Hypothalamus (tissue), 51 donors: ENCODE measurements around the gene ARHGAP24.
A peak's percentile ranks its signal among the peaks of the same experiment; 100 is the strongest.
"Not testable (repeated sequence)": the region's sequence is repeated elsewhere in the genome, so short reads cannot be mapped to it uniquely, and the experiment has no call there.

ENCODE experiments used
- DNase-seq, 51 donors: peaks; one replicate each; lab custom pipeline; 2025; lab: John Stamatoyannopoulos, UW

ARHGAP24 gene

DNA sequence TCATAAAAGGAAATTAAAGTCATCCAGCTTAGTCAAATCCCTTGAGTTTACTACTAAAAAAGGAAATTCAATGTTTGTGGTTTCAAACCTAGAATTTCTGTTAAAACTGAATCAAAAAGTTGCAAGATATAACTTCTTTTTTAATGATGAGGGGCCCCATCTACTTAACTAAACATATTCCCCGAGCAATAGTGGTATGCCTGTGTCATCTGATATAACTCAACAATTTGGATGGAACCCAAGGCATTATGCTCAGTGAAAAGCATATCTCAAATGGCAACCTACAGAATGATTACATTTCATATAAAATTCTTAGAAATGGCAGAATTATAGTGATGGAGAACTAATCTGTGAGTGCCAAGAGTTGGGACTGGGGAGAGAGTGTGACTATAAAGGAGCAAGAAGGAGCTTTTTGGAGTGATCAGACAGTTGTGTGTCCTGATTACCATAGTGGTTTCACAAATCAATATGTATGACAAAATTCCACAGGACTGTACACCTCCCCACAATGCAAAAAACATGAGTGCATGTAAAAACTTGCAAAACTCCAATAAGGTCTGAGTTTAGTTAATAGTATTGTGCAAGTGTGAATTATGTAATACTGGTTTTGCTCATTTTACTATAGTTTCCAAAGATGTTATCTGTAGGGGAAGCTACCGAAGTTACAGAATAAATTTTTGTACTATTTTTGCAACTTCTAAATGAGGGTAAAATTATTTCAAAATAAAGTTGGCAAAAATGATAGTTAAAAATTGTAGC lies 323.2 kb downstream of the ARHGAP24 start:
- no peak for DNase-seq

DNA sequence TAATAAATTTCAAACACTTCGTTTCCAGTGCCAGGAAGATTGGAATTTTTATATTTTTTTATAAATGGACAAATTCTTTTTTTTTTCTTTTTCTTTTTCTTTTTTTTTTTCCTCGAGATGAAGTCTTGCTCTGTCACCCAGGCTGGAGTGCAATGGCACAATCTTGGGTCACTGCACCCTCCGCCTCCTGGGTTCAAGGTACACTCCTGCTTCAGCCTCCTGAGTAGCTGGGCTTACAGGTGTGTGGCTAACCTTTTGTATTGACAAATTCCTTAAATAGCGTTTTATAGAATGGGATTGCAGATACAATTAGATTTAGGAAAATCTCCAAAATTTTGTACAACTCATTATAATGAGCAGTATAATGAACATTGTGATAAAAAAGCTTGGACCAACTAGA lies 328.9 kb downstream of the ARHGAP24 start:
- no peak for DNase-seq

DNA sequence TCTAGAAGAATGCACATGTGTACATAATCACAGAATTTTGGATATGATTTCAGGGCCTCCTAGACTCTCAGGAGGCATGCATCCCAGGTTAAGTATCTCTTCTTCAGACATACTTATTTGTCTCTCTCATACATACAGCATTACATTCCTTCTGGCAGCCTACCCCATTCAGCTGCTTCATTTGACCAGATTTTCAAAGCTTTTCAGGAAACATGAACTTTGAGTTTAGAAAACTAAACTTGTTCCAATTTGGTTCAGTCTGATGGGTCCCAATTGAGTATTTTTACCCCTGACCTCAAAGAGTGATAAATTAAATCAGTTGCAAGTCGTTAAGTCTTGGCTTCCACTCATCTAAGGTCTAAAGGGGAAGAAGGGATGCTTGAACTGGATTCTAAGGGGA lies 330.9 kb downstream of the ARHGAP24 start:
- DNase-seq, result no peak

DNA sequence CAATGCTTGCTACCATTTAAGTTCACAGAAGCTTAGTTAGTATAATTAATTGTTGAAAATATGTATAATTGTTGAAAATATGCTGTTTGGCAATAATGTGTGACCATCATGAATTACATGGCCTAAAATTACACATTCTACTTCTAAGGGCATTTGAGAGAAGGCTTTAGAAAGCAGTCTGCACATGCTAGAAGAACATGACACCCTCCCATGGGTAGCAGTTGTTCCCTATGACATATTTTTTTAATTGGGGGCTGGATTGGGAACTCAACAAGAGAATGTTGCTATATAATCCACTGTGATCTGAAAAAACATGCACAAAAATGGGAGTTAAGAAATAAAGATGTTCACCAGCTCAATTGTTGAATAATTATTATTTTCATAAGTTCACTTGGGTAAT lies 331.4 kb downstream of the ARHGAP24 start:
- DNase-seq, result no peak

DNA sequence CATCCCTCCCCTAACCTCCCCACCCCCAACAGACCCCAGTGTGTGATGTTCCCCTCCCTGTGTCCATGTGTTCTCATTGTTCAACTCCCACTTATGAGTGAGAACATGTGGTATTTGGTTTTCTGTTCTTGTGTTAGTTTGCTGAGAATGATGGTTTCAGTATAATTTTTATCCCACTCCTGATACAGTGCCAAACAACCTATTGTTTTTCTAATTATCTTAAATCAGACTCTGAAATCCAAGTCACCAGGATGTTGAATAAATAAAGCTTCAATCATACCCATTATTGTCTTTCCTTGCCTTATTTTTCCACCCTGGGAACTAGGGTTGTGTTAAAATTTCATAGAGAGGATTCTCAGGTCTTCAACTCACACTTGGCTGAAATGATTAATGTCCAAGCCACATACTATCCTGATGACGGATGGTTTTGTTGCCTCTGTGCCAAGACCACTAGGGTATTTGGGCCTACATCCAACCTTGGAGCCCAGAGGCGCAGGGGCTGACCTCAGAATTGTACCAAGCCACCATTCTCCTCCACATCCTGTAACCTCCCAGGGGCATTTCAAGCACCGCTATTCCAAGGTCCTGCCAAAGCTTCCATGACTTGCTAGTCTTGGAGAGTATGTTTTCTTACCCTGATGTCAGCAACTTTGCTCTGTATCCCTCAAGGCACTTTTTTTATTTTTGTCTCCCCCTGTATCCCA lies 332.4 kb downstream of the ARHGAP24 start:
- DNase-seq, result no peak

DNA sequence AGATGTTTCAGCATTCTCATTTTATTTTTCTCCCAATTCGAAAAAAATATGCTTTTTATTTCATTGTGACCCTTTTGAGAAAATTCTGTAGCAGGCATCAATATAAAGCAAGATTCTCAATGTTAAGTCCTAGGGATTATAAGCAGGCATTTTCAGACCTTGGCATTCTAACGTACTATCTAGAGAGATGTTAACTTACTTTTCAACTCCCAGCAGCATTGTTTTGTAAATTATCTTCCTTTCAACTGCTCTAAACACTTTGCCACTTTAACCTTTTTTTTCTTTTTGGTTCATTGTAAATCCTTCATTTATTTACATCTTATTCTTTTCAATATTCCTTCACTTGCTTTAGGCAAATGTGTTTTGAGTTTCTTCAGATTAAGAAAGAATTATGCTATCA lies 333.2 kb downstream of the ARHGAP24 start:
- DNase-seq, result no peak

DNA sequence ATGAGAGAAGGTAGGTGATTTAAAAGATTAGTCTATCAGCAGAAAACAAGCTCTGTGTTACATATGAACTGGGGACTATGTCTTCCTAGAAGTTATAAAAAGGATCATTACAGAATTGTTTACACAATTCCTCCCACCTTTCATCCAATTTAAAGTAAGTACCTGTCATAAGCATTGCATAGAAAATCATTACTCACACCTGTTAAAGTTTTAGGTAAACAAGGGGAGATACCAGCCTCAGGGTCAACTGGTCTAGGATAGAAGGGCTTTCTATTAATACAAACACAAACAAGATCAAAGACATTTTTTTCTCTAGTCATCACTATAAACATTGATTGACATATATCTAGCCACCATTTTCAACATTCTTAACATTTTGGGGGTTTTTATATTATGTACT lies 333.9 kb downstream of the ARHGAP24 start:
- DNase-seq, result no peak

DNA sequence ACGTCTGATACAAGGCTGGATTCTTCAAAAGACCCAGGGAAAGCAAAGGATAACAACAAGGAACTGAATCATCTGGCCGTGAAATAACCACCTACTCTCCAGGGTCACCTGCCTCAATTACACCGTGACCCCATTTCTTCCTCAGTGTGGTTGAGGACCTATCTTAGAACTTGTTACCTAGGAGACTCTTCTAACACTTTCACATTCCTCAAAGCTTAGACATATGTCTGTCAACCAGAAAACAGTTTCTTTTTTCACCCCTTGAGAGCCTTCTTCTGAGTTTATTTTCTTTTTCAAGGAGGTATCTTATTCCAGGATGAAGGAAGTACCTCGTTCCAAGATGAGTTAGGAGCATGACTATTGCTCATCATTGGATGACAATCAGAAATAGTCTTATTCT lies 337.8 kb downstream of the ARHGAP24 start:
- no peak for DNase-seq

DNA sequence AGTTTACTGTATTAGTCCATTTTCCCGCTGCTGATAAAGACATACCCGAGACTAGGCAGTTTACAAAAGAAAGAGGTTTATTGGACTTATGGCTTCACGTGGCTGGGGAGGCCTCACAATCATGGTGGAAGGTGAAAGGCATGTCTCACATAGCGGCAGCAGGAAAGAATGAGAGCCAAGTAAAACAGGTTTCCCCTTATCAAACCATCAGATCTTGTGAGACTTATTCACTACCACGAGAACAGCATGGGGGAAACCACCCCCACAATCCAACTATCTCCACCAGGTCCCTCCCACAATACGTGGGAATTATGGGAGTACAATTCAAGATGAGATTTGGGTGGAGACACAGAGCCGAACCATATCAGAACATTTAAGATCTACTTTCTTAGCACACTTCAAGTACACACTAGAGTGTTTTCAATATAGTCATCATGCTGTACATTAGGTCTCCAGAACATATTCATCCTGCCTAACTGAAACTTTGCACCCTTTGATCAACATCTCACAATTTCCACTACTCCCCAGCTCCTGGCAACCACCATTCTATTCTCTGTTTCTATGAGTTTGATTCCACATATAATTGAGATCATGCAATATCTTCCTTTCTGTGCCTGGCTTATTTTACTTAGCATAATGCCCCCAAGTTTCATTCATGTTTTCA lies 341.0 kb downstream of the ARHGAP24 start:
- no peak for DNase-seq

DNA sequence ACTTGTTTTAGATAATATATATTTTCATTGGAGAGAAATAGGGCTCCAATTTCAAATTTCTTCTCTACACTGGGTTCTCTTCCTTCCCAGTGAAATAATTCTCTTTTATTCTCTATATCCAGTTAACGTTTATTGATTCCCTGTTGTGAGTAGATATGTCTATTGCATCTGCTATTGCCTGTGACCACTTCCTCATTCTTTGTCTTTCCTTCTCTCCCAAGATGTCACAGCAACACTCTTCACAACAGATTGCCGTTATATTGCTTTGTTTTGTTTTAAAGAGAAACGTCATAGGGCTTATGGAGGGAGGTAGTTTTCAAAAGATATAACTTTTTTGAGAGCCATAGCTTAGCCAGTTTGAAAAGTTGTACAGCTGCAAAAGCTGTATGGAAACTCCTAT lies 343.8 kb downstream of the ARHGAP24 start:
- DNase-seq, result no peak

DNA sequence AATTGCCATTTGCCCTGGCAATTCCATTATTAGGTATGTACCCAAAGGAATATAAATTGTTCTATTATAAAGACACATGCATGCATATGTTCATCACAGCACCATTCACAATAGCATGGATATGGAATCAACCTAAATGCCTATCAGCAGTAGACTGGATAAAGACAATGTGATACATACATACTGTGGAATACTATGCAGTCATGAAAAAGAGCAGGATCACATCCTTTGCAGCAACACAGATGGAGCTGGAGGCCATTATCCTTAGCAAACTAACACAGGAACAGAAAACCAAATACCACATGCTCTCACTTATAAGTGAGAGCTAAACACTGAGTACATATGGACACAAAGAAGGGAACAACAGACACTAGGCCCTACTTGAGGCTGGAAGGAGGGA lies 345.2 kb downstream of the ARHGAP24 start:
- DNase-seq, result not testable (repeated sequence)

DNA sequence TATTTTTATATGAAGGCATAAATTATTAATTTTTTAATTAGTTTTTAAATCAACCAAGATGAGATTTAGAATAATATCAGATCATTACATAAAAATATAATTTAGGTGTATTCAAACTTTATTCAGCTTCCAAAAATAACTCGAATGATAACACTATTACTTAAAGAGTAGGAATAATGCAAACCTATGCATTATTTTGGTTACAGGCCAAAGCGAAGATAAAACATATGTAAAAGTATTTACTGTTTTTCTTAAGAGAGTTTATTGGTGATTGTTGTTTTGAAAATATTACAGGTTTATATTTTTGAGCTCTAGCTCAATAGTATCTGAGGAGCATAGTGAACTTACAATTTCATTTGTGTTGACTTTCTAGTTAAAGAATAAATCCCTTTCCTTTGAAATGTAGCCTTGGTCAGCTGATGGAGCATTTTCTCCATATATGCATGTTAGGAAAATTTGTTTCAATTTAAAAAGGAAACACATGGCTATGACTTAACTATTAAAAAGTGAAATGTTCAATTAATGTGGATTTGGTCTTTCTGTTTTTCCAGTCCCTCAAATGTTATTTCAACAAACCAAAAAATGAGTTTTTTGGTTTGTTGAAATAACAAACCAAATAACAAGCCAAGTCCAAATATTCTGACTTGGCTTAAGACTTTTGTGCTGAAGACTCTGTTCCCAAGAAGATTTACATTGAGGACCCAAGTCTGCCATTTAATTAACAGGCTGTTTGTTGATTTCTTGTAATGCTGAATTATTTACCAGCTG lies 346.9 kb downstream of the ARHGAP24 start:
- DNase-seq, result no peak

DNA sequence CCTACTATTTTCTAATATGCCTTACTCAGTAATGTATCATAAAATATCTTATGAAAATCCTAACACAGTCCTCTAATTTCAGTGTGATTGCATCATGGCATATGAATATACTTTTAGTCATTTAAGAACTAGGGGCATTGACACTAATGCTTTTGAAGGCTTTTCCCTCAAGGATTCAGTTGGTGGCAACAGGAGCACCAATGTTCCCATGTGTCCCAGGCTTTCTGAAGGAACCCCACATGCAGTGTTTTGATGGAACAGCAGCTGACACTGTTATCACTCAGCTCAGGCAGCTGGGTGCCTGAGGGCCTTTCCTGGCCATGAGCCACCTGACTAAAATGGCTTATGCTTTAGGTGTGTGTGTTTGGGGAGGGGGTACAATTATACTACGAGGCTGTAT lies 348.3 kb downstream of the ARHGAP24 start:
- no peak for DNase-seq

DNA sequence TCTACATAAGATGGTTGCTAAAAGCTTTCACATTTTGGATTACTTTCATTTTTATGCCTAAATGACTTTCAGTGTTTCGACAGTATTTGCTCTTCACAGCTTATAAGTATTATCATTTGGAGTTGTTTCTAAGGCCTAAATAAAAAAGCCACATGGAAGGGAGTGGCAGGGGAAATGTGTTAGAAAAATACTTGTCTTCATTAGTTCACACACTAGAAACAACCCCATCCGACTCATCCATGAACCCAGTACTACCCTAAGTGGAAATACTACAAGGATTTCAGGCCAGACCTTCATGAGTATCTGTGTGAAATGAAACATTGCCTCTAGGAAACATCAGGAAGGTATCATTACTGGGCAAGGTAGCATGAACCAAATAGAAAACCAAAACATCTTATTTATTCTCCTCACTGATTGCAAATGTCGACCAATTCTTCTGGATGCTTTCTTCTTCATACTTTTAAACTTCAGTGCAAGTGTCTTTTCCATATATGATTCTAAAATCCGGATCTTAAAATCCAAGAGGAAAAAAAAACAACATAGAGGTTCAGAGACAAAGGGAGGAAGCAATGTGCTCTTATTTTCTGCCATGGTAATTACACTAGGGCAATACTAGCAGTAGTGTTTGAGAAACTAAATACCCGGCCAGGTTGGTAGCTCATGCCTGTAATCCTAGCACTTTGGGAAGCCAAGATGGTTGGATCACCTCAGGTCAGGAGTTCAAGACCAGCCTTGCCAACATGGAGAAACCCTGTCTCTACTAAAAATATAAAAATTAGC lies 349.4 kb downstream of the ARHGAP24 start:
- no peak for DNase-seq

DNA sequence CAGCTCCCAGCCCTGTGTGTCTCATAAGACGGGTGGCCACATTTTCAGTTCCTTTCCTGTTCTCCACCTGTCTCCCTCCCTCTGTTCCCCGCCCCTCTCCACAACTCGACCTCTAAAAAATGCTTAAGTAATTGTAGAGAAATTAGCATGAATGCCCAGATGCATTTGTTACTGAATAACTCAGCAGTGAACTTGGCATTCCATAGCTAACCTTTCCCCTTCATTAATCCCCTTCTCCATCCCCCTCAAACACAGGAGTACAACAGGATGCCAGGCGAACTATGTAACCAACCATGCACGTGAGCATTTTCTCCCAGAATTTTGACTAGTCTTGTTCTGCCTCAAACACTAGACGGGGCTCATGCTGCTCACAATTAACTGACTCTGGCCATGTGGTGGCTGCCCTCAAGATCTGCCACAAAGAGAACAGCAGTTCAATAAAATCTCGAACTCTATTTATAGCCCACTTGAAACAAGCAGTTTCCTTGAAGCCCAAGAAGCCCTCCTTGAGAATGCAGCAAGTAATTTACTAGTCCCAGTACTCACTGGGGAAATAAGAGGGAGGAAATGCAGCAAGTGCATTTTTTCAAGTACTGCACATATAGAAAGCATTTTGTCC lies 351.2 kb downstream of the ARHGAP24 start:
- DNase-seq, result peak in 11 of 51 donors; percentile 1 to 27 (median 4)

DNA sequence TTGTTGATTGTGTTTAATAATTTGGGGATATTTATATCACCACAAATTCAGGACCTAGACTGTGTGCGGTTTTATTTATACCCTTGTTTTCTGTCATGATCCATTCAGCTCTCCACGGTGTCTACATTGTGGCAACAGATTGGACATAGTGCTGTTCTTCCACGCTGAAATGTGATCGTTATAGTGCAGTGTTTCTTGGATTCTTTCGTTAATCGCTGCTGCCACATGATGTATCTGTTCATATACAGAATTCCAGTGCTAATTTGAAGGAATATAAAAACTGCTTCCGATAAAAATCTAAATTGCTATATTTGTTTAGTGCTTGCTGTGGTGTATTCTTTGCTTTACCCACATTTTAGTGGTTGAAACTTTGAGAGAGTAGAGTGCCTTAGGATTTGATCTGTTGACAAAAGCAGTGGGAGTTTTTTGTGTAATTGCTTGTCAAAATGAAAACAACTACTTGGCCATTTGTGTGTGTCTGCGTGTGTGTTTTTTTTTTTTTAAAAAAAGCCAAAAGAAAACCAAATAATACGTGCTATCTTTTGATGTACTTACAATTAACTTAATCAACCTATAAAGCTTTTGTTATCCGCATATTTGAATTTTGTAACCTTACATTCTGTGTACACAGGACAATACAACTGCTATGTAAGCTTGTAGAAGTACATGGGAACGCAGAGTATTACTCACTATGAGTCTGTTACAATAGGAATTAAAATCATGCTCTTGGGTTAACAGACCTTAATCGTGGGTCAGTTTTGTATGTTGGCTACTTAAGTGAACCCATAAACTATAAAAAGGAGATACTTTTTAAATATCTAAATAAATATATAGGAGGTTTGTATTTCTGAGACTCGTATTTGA lies 353.3 kb downstream of the ARHGAP24 start:
- no peak for DNase-seq

DNA sequence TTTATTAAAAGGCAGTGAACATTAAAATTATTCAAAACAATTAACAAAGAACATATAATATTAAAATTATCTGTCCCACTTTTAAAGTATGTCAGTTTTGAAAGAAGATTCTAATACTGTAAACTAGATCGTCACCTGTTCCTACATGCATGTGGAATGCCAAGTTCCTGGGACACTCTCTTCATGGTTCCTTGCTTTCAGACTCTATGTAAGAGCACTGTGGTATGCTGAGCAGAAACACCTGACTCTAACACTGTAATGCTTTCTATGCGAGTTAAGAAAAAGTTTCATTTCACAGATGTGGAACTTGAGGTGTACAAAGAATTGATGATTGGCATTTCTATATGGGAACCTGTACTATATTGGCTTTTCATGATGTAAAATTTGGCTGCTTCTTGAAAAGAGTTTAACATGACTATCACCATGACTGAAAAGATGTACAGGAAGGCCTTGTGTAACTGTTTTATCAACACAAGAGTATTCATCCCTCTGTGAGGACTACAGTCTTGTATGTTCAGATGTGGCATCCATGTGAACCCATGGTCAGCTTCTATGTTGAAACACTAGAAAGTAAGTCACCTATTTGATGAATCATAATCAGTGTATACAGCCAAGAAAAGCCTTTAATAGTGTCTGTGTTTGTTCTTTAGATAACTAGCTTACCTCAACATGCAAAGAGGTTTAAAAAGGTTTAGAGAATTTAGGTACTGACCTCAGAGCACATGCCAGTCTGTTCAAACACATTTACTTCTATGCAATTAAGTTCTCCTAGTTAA lies 354.5 kb downstream of the ARHGAP24 start:
- DNase-seq, result no peak

DNA sequence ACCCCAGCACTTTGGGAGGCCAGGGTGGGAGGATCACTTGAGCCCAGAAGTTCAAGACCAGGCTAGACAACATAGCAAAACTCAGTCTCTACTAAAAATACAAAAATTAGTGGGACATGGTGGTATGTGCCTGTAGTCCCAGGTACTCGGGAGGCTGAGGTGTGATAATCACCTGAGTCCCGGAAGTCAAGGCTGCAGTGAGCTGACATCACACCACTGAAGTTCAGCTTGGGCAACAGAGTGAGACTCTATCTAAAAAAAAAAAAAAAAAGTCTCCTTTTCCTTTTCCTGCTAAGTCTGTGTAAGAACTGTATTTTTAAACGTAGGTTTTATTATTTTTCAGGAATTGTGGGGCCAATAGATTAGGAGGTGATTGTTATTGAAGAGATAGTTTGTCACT lies 356.7 kb downstream of the ARHGAP24 start:
- no peak for DNase-seq
